GM13976 (cell line): Measurements from ENCODE around the gene GPATCH2.

Experiments used
- DNase-seq: peaks from one replicate; pipeline ENCODE4 v3.0.0; 2012; ENCODE audit warnings: low spot score
- CTCF ChIP-seq: IDR thresholded peaks from 2 replicates; pipeline ENCODE4 v1.5.1; 2012; ENCODE audit warnings: borderline replicate concordance, mild to moderate bottlenecking; ENCODE audit not compliant: insufficient read depth; ENCODE audit errors: extremely low read depth, missing control alignments, control extremely low read depth
- in situ Hi-C: fragments of 300-500 bp; cut with MboI; formaldehyde crosslinking; loops from one replicate; pipeline ENCODE4 v1.12.0; 2022; ENCODE audit warnings: low sequenced_read_pairs, mixed read lengths, inconsistent platforms; ENCODE audit not compliant: unreplicated experiment

Gene GPATCH2

DNA sequence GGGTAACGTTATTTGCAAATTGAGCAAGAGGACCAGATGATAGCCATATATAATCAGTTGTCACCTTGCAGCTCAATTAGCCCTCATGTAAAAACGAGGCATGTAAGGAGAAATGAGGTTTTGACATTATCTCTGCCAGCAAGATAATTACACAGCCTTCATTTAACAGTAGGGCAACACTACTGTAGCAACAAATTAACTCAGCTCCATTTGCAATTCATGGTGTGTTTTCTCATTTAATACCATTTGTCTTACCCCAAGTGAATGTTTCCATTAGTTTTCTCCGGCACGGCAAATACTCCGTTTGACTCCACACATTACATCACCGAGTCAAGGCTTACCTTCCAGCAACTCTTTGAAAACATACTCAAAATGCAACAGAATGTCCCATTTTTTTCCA lies 66.7 kb downstream of the GPATCH2 start:
- no peak for TF ChIP-seq CTCF
- DNase-seq = no peak
- in situ Hi-C loops = no loop called here

GRCh38 chr1:217563179-217563578 lies 67.7 kb downstream of the GPATCH2 start:
- no peak for DNase-seq
- no peak for TF ChIP-seq CTCF
- in situ Hi-C loops = no loop called here

DNA sequence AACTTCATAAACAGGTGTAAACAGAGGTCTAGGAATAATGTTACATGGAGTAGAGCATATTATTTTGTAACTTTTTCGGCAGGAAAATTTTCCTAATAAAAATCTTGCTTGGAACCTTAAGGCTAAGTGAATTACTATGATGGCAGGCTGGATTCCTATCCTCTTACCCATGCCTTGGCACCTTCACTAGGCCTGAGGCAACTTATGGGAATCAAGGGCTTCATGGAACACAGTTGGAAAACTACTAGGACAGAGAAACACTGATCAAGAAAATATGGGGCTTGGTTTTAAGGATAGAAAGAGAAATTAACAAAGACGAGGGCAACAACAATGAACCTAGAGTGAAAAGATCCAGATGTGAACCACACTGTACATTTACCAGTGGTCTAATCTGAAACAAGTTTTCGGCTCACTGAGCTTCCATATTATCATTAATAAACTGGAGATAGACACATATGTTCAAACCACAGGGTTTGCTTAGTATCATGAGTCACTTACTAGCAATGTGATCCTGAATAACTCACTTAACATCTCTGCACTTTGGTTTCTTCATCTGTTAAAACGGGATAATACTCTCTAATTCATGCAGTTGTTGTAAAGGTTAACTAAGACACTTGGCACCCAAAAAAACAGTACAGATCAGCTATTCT lies 68.5 kb downstream of the GPATCH2 start:
- TF ChIP-seq CTCF = no peak
- in situ Hi-C loops = no loop called here
- DNase-seq = no peak

GRCh38 chr1:217561446-217561845 lies 69.4 kb downstream of the GPATCH2 start:
- no peak for DNase-seq
- in situ Hi-C loops = no loop called here
- no peak for TF ChIP-seq CTCF

GRCh38 chr1:217554849-217555248 lies 76.0 kb downstream of the GPATCH2 start:
- no peak for DNase-seq

GRCh38 chr1:217553949-217554509 lies 76.9 kb downstream of the GPATCH2 start:
- no peak for TF ChIP-seq CTCF
- no peak for DNase-seq
- in situ Hi-C loops = no loop called here

More at GRCh38 chr1:217554849-217555248, 76.0 kb downstream of the GPATCH2 start:
- TF ChIP-seq CTCF = no peak
- in situ Hi-C loops = no loop called here
